A549 (cell line): ENCODE results near the gene ZNF829. TPM values are rescaled to one million over a fixed set of nuclear protein-coding genes. Genes with fewer than 3 reads are reported as not detected.

Source experiments
- ATAC-seq, 2 experiments: fragments of 200-7000 bp in 1 of 2; fragments of >200 bp in 1 of 2; cut with Nextera tagmentation in 1 of 2; cut with Tn5 transposase in 1 of 2; 3 replicates each; pipeline versions ENCODE4 v1.8.0 to v1.9.1; 2018 to 2020; ENCODE audit warnings: mild to moderate bottlenecking in 1 of 2, moderate library complexity in 1 of 2
- CTCF ChIA-PET: fragments of 300-600 bp; sonication (Branson Sonifier 250); formaldehyde crosslinking; extraction: SDS; loops from one replicate; lab custom pipeline; 2021; ENCODE audit warnings: antibody characterized with exemption, inconsistent platforms; lab: Yijun Ruan, JAX
- POLR2A ChIA-PET: fragments of 350-600 bp; formaldehyde crosslinking; extraction: SDS; loops from one replicate; lab custom pipeline; 2021; ENCODE audit warnings: antibody characterized with exemption, inconsistent platforms; lab: Yijun Ruan, JAX
- DNase-seq, 2 experiments: peaks; one replicate each; pipeline versions ENCODE4 v3.0.0 to v3.0.0-alpha.2; 2011 to 2016; ENCODE audit warnings: low read depth in 1 of 2, low spot score in 1 of 2
- FAIRE-seq: peaks from 2 replicates; lab custom pipeline; 2011; peaks lifted over from hg19 to GRCh38; lab: Jason Lieb, UNC
- H3K27ac ChIP-seq, 2 experiments: fragments of >200 bp; sonication (Bioruptor Twin); formaldehyde crosslinking; 3 replicates each; pipeline ENCODE4 v1.5.1; 2016 to 2017
- H3K4me1 ChIP-seq: fragments of >200 bp; sonication (Bioruptor Twin); formaldehyde crosslinking; 3 replicates; pipeline ENCODE4 v1.6.1; 2016
- H3K4me2 ChIP-seq: fragments of >200 bp; sonication (Bioruptor Twin); formaldehyde crosslinking; 3 replicates; pipeline ENCODE4 v1.6.1; 2016
- H3K4me3 ChIP-seq: fragments of >200 bp; sonication (Bioruptor Twin); formaldehyde crosslinking; 3 replicates; pipeline ENCODE4 v1.5.1; 2016
- H3K9me3 ChIP-seq: fragments of >200 bp; sonication (Bioruptor Twin); formaldehyde crosslinking; 3 replicates; pipeline ENCODE4 v1.6.1; 2016
- BHLHE40 ChIP-seq: IDR thresholded peaks from 2 replicates; pipeline ENCODE4 v1.6.1; 2012; ENCODE audit warnings: low read depth, low read length, inconsistent platforms
- CHD2 ChIP-seq: fragments of 150-350 bp; IDR thresholded peaks from 2 replicates; pipeline ENCODE4 v1.6.1; 2014; ENCODE audit warnings: low read length; ENCODE audit not compliant: partially characterized antibody
- EHF ChIP-seq: fragments of 250-450 bp; sonication (Bioruptor Pico); IDR thresholded peaks from 2 replicates; pipeline ENCODE4 v1.5.0; 2020; ENCODE audit warnings: mild to moderate bottlenecking
- EP300 ChIP-seq, 2 experiments: fragments of >200 bp; sonication (Bioruptor Twin); formaldehyde crosslinking; IDR thresholded peaks; 2 replicates in 1 of 2; 3 replicates in 1 of 2; pipeline ENCODE4 v1.6.1; 2016 to 2017
- GATA3 ChIP-seq: IDR thresholded peaks from 2 replicates; pipeline ENCODE4 v1.6.1; 2012; ENCODE audit warnings: borderline replicate concordance
- HMGXB4 ChIP-seq: fragments of 250-450 bp; sonication (Bioruptor Pico); IDR thresholded peaks from 2 replicates; pipeline ENCODE4 v1.5.0; 2021; ENCODE audit warnings: mild to moderate bottlenecking, moderate library complexity, borderline replicate concordance
- HOXA7 ChIP-seq: fragments of 250-450 bp; sonication (Bioruptor Pico); IDR thresholded peaks from 2 replicates; pipeline ENCODE4 v1.5.0; 2020; ENCODE audit warnings: mild to moderate bottlenecking, moderate library complexity
- MAX ChIP-seq: IDR thresholded peaks from 2 replicates; pipeline ENCODE4 v1.6.1; 2012
- MYC ChIP-seq: IDR thresholded peaks from 2 replicates; pipeline ENCODE4 v1.6.1; 2012; ENCODE audit warnings: mild to moderate bottlenecking, inconsistent platforms, low read length, improper control_type of control experiment, borderline replicate concordance
- NFE2L2 ChIP-seq: fragments of 150-350 bp; conservative IDR thresholded peaks from 2 replicates; pipeline ENCODE4 v1.6.1; 2014; ENCODE audit warnings: low read length
- POLR2AphosphoS2 ChIP-seq: conservative IDR thresholded peaks from 2 replicates; pipeline ENCODE4 v1.6.1; 2012; ENCODE audit warnings: low read length, improper control_type of control experiment, inconsistent platforms
- RNF2 ChIP-seq: fragments of 200-600 bp; sonication (generic); IDR thresholded peaks from 2 replicates; pipeline ENCODE4 v1.6.1; 2016; ENCODE audit warnings: low read depth, mild to moderate bottlenecking, antibody characterized with exemption, moderate library complexity, borderline replicate concordance
- ZFP36 ChIP-seq: fragments of 450-650 bp; IDR thresholded peaks from 2 replicates; pipeline ENCODE4 v1.6.1; 2014; ENCODE audit warnings: borderline replicate concordance; ENCODE audit not compliant: partially characterized antibody
- WGBS: methylation state at CpG from one replicate; pipeline ENCODE4 v1.1.6; 2017; ENCODE audit errors: missing lambda C conversion rate; 5-methylcytosine and 5-hydroxymethylcytosine counted together
- polyA minus RNA-seq: library from RNA; depleted of rRNA, polyadenylated mRNA; stranded (reverse); fragments of >200 nt; gene quantifications from 2 replicates; pipeline ENCODE4 v1.2.3, GENCODE V29; 2011; rRNA and poly(A)+ RNA removed
- polyA plus RNA-seq, 4 experiments: library from polyadenylated mRNA; depleted of rRNA in 3 of 4; stranded (reverse); fragments of >200 nt; fragmentation: RNase III in 1 of 4; extraction: RNeasy Plus Mini Kit Qiagen cat#74134 plus additional on column Dnase treatment in 1 of 4; gene quantifications; 2 replicates in 3 of 4; 3 replicates in 1 of 4; pipeline ENCODE4 v1.2.3, GENCODE V29; 2011 to 2017
- TF ChIP-seq, protein P1 (sequence below): IDR thresholded peaks from 2 replicates; pipeline ENCODE4 v1.6.1; 2012; ENCODE audit warnings: low read depth, borderline replicate concordance
- TF ChIP-seq, protein P2 (sequence below): fragments of 250-450 bp; sonication (Bioruptor Pico); IDR thresholded peaks from 2 replicates; pipeline ENCODE4 v1.5.0; 2020; ENCODE audit warnings: low read depth, mild to moderate bottlenecking, moderate library complexity

The ZNF829 gene
- polyA plus RNA-seq (2011; rRNA removed) (0.85 and 1.00 TPM in 2 replicates), polyA plus RNA-seq (2017; fragmentation: RNase III; extraction: RNeasy Plus Mini Kit Qiagen cat#74134 plus additional on column Dnase treatment) (0.48 to 0.65 TPM (median 0.52 TPM) in 3 replicates), polyA minus RNA-seq (0.50 and 0.73 TPM in 2 replicates)
- polyA plus RNA-seq (2012; cell fraction: cytosol; rRNA removed), result 0.19 and 0.20 TPM in 2 replicates
- polyA plus RNA-seq (2012; cell fraction: nucleus; rRNA removed), result 0.13 and 0.16 TPM in 2 replicates

DNA sequence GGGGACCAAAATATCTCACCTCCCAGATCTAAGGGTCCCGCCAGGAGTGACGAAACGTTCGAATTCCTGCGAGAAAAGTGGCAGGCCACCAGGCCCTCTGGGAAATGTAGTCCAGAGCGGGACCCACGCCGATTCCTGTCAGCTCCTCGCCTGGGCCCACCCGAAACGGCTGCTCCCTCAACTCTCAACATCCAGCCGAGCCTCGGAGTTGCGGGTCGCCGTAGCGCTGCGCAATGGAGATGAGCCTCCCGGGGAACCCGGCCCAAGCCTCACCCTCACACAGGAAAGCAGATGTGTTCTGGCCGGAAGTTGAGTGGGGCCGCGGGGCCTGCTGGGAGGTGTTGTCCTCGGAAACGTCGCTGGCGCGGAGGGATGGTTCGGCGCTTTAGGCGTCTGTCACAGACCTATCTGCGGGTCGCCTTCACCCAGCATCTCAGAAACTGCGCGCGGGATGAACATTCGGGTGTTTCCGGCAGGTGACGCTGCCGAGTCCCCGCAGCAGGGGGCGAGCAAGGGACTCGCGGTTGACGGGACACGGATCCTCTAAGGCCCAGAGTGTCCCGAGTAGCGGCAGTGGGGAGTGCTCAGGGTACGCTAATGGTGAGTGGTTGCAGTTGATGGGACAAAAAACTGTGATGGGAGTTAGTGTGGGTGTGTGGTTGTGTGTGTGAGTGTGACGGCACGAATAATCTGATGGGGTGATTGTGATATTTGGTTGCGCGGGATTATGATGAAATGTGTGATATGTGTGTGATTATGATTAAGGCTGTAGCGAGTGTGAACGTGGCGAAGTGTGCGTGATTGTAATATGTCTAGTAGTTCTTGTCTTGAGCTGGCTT, at the start of gene ZNF829, which contains the start of gene ZNF568:
TSS of gene ZNF829 (minus strand) at position 300 of the 839 bp plus-strand sequence. CDS start 1,124 bp downstream, outside the sequence.
TSS of gene ZNF568 (plus strand) at position 341 of the 839 bp plus-strand sequence. CDS start 6,439 bp downstream, outside the sequence.
- TF ChIP-seq GATA3 (peak; percentile 24; the same call in 1 of the 2 replicates), CHD2 (peak; percentile 42), MYC (no peak), ZFP36 (no peak), EHF (CRISPR knock-in tag) (no peak), HOXA7 (CRISPR knock-in tag) (no peak), HMGXB4 (CRISPR knock-in tag) (no peak)
- TF ChIP-seq, protein P1, sequence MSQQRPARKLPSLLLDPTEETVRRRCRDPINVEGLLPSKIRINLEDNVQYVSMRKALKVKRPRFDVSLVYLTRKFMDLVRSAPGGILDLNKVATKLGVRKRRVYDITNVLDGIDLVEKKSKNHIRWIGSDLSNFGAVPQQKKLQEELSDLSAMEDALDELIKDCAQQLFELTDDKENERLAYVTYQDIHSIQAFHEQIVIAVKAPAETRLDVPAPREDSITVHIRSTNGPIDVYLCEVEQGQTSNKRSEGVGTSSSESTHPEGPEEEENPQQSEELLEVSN, result no peak
- TF ChIP-seq, protein P2, sequence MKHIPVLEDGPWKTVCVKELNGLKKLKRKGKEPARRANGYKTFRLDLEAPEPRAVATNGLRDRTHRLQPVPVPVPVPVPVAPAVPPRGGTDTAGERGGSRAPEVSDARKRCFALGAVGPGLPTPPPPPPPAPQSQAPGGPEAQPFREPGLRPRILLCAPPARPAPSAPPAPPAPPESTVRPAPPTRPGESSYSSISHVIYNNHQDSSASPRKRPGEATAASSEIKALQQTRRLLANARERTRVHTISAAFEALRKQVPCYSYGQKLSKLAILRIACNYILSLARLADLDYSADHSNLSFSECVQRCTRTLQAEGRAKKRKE (CRISPR knock-in tag), result no peak
- Histone ChIP-seq H3K4me1 (no peaks in the 10 kb centered on the region), H3K27ac (peak within 1 kb of the TSS; percentile 65 to 79), H3K4me2 (peak within 1 kb of the TSS; percentile 38), H3K9me3 (peaks cover 99% of the 10 kb centered on the region), H3K4me3 (peak within 1 kb of the TSS; percentile 39)
- ATAC-seq, result peak; percentile 94 to 95
- 6% methylated on average over 48 of the region's 57 CpGs for WGBS
- ChIA-PET CTCF (interaction anchor here (0.6 kb wide), 1 partner anchor 888 kb away, joined by 3 read pairs; no protein-coding TSS in a partner anchor), POLR2A (no interaction called here)
- peak; percentile 43 to 87 for DNase-seq
- no peak for FAIRE-seq

GRCh38 chr19:36963280-36963679, 47.2 kb upstream of the ZNF829 start:
- Histone ChIP-seq H3K9me3 (peaks cover 78% of the 10 kb centered on the region), H3K27ac (no peak overlapping the region), H3K4me1 (no peaks in the 10 kb centered on the region), H3K4me2 (no peak overlapping the region), H3K4me3 (no peak overlapping the region)
- POLR2A ChIA-PET, result no interaction called here
- FAIRE-seq (no peak), ATAC-seq (no peak), DNase-seq (no peak)
- WGBS, result 12% methylated on average over 2 of the region's 2 CpGs
- CTCF ChIA-PET, result no interaction called here
- TF ChIP-seq HMGXB4 (CRISPR knock-in tag), result no peak
- TF ChIP-seq MAX, result no peak
- no peak for TF ChIP-seq BHLHE40
- no peak for TF ChIP-seq RNF2
- TF ChIP-seq, protein P2 (CRISPR knock-in tag), result no peak
- no peak for TF ChIP-seq POLR2AphosphoS2
- no peak for TF ChIP-seq NFE2L2
- no peak for TF ChIP-seq EP300 (IDR thresholded peaks at IDR 0.05)
- no peak for TF ChIP-seq HOXA7 (CRISPR knock-in tag)
